NCI-H69 (cell line): ENCODE results near the gene VWA3A.

ENCODE experiments used
- DNase-seq: peaks from one replicate; lab custom pipeline; 2025; lab: John Stamatoyannopoulos, UW

The VWA3A gene

GRCh38 chr16:22204091-22204655, 111.8 kb downstream of the VWA3A start:
- DNase-seq, result no peak

GRCh38 chr16:22205577-22206012, 113.3 kb downstream of the VWA3A start:
- DNase-seq, result no peak

DNA sequence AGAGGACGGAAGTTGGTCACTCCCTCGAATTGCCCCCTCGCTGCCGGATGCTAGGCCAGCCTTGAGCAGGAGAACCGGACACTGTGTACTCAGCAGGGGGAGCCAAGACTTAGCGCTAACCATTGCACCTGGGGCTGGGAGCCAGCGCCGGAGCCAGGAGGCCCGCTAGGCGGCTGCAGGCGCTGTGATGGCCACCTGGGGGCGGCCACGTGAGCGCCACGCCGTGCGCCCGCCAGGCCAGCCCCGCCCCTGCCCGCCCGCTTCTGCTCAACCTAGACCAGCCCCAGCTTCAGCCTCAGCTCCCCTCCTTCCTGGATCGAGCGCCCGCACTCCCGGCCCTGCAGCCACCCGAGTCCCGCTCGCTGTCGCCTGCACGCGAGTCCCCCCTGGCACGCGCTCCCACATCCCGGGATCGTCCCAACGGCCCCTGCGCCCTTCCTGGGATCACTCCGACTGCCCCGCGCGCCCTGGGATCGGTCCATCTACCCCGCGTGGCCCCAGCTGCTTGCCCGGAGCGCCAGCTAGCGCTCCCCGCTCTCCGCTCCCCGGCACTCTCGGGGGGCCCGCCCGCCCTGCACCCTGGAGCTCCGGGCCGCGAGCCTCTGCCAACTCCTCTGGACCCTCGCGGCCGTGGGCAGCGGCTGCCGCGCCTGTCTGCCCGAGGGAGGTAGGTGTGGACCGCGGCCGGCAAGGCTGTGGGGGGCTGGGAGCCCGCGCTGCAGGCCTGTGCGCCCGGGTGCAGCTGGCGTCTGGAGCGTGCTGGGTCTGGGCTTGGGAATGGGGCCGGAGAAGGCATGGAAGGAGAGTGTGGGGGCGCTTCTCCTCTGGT, 113.9 kb downstream of the VWA3A start, which contains the start of gene EEF2K:
Gene EEF2K, plus strand, starts transcription at position 266 of the 829 bp plus-strand sequence. CDS start 19,452 bp downstream, outside the sequence.
- DNase-seq, result peak; percentile 97
